Memory B cell (primary cell): Measurements from ENCODE around the gene RBFOX1.

Experiments
- ATAC-seq: fragments of 150-1000 bp; cut with Tn5 transposase; 2 replicates; pipeline ENCODE4 v1.10.0; 2021; ENCODE audit warnings: low read depth, mild to moderate bottlenecking, moderate library complexity
- DNase-seq, 2 donors: peaks; one replicate each; pipeline ENCODE4 v3.0.0; 2022; ENCODE audit warnings: low spot score in 2 of 2
- H3K27ac Mint-ChIP-seq: one replicate; pipeline ENCODE4 v1.8.0; 2022; ENCODE audit warnings: mild to moderate bottlenecking, moderate library complexity, mixed read lengths
- H3K27me3 Mint-ChIP-seq: one replicate; pipeline ENCODE4 v1.8.0; 2022; ENCODE audit warnings: mixed read lengths
- H3K36me3 Mint-ChIP-seq: one replicate; pipeline ENCODE4 v1.8.0; 2022; ENCODE audit warnings: mild to moderate bottlenecking, mixed read lengths
- H3K4me1 Mint-ChIP-seq: one replicate; pipeline ENCODE4 v1.8.0; 2022; ENCODE audit warnings: mixed read lengths
- H3K4me3 Mint-ChIP-seq: one replicate; pipeline ENCODE4 v1.8.0; 2022; ENCODE audit warnings: mild to moderate bottlenecking, moderate library complexity, mixed read lengths
- H3K9me3 Mint-ChIP-seq: one replicate; pipeline ENCODE4 v1.8.0; 2022; ENCODE audit warnings: mixed read lengths

RBFOX1 gene

GRCh38 chr16:7640334-7640733 lies 307.7 kb downstream of the RBFOX1 start:
- Mint-ChIP-seq H3K27me3 (no peaks in the 10 kb centered on the region), H3K27ac (no peak overlapping the region), H3K4me3 (no peak overlapping the region), H3K36me3 (no peaks in the 10 kb centered on the region), H3K9me3 (peaks cover 7% of the 10 kb centered on the region), H3K4me1 (no peaks in the 10 kb centered on the region)
- DNase-seq (no peak), ATAC-seq (no peak)

GRCh38 chr16:7644176-7644575 lies 311.5 kb downstream of the RBFOX1 start:
- H3K4me3 Mint-ChIP-seq, result no peak overlapping the region
- no peak overlapping the region for H3K27ac Mint-ChIP-seq
- H3K9me3 Mint-ChIP-seq, result peaks cover 2% of the 10 kb centered on the region

GRCh38 chr16:7644811-7645210 lies 312.2 kb downstream of the RBFOX1 start:
- H3K36me3 Mint-ChIP-seq, result no peaks in the 10 kb centered on the region
- no peak for DNase-seq

More at GRCh38 chr16:7644176-7644575, 311.5 kb downstream of the RBFOX1 start:
- Mint-ChIP-seq H3K4me1 (no peaks in the 10 kb centered on the region), H3K27me3 (no peaks in the 10 kb centered on the region), H3K36me3 (no peaks in the 10 kb centered on the region)
- ATAC-seq (no peak), DNase-seq (no peak)

GRCh38 chr16:7646821-7647500 lies 314.3 kb downstream of the RBFOX1 start:
- ATAC-seq (no peak), DNase-seq (no peak)
- Mint-ChIP-seq H3K27ac (no peak overlapping the region), H3K9me3 (peaks cover 4% of the 10 kb centered on the region), H3K36me3 (no peaks in the 10 kb centered on the region), H3K27me3 (no peaks in the 10 kb centered on the region), H3K4me3 (no peak overlapping the region), H3K4me1 (no peaks in the 10 kb centered on the region)

More at GRCh38 chr16:7644811-7645210, 312.2 kb downstream of the RBFOX1 start:
- Mint-ChIP-seq H3K27me3 (no peaks in the 10 kb centered on the region), H3K4me1 (no peaks in the 10 kb centered on the region), H3K4me3 (no peak overlapping the region), H3K9me3 (peaks cover 2% of the 10 kb centered on the region), H3K27ac (no peak overlapping the region)
- ATAC-seq, result no peak

- no peak overlapping the region for H3K4me3 Mint-ChIP-seq
- H3K4me1 Mint-ChIP-seq, result no peaks in the 10 kb centered on the region
- DNase-seq (no peak), ATAC-seq (no peak)
- H3K27me3 Mint-ChIP-seq, result no peaks in the 10 kb centered on the region
- peaks cover 5% of the 10 kb centered on the region for H3K9me3 Mint-ChIP-seq
- no peaks in the 10 kb centered on the region for H3K36me3 Mint-ChIP-seq
- H3K27ac Mint-ChIP-seq, result no peak overlapping the region
Measured at GRCh38 chr16:7650431-7650830, 317.8 kb downstream of the RBFOX1 start.

- Mint-ChIP-seq H3K36me3 (no peaks in the 10 kb centered on the region), H3K4me1 (no peaks in the 10 kb centered on the region), H3K27me3 (no peaks in the 10 kb centered on the region), H3K4me3 (no peak overlapping the region), H3K9me3 (peaks cover 7% of the 10 kb centered on the region), H3K27ac (no peak overlapping the region)
- ATAC-seq, result no peak
- no peak for DNase-seq
Measured at GRCh38 chr16:7651803-7652570, 319.3 kb downstream of the RBFOX1 start.

GRCh38 chr16:7653746-7654461 lies 321.3 kb downstream of the RBFOX1 start:
- Mint-ChIP-seq H3K9me3 (peaks cover 7% of the 10 kb centered on the region), H3K27ac (no peak overlapping the region), H3K27me3 (no peaks in the 10 kb centered on the region), H3K4me1 (no peaks in the 10 kb centered on the region), H3K4me3 (no peak overlapping the region), H3K36me3 (no peaks in the 10 kb centered on the region)
- no peak for ATAC-seq
- DNase-seq, result no peak

GRCh38 chr16:7675628-7676027 lies 343.0 kb downstream of the RBFOX1 start:
- no peaks in the 10 kb centered on the region for H3K27me3 Mint-ChIP-seq
- DNase-seq (no peak), ATAC-seq (no peak)
- H3K4me3 Mint-ChIP-seq, result no peak overlapping the region
- peaks cover 4% of the 10 kb centered on the region for H3K9me3 Mint-ChIP-seq
- H3K36me3 Mint-ChIP-seq, result no peaks in the 10 kb centered on the region
- no peaks in the 10 kb centered on the region for H3K4me1 Mint-ChIP-seq
- H3K27ac Mint-ChIP-seq, result no peak overlapping the region

- H3K9me3 Mint-ChIP-seq, result peaks cover 4% of the 10 kb centered on the region
- no peaks in the 10 kb centered on the region for H3K27me3 Mint-ChIP-seq
- H3K4me1 Mint-ChIP-seq, result no peaks in the 10 kb centered on the region
- no peaks in the 10 kb centered on the region for H3K36me3 Mint-ChIP-seq
- DNase-seq, result no peak
- no peak for ATAC-seq
- no peak overlapping the region for H3K4me3 Mint-ChIP-seq
- no peak overlapping the region for H3K27ac Mint-ChIP-seq
Measured at GRCh38 chr16:7680296-7680695, 347.7 kb downstream of the RBFOX1 start.

- Mint-ChIP-seq H3K36me3 (no peaks in the 10 kb centered on the region), H3K27me3 (no peaks in the 10 kb centered on the region), H3K4me3 (no peak overlapping the region), H3K4me1 (no peaks in the 10 kb centered on the region), H3K9me3 (peaks cover 10% of the 10 kb centered on the region), H3K27ac (no peak overlapping the region)
- no peak for DNase-seq
- no peak for ATAC-seq
Measured at GRCh38 chr16:7688811-7689210, 356.2 kb downstream of the RBFOX1 start.

- no peak overlapping the region for H3K4me3 Mint-ChIP-seq
- peaks cover 10% of the 10 kb centered on the region for H3K9me3 Mint-ChIP-seq
- H3K27ac Mint-ChIP-seq, result no peak overlapping the region
- DNase-seq (no peak), ATAC-seq (no peak)
- no peaks in the 10 kb centered on the region for H3K27me3 Mint-ChIP-seq
- no peaks in the 10 kb centered on the region for H3K4me1 Mint-ChIP-seq
- H3K36me3 Mint-ChIP-seq, result no peaks in the 10 kb centered on the region
Measured at GRCh38 chr16:7689234-7689633, 356.6 kb downstream of the RBFOX1 start.

GRCh38 chr16:7691533-7691932 lies 358.9 kb downstream of the RBFOX1 start:
- ATAC-seq (no peak), DNase-seq (no peak)
- H3K4me3 Mint-ChIP-seq, result no peak overlapping the region
- no peak overlapping the region for H3K27ac Mint-ChIP-seq
- H3K4me1 Mint-ChIP-seq, result no peaks in the 10 kb centered on the region
- no peaks in the 10 kb centered on the region for H3K36me3 Mint-ChIP-seq
- peaks cover 10% of the 10 kb centered on the region for H3K9me3 Mint-ChIP-seq
- no peaks in the 10 kb centered on the region for H3K27me3 Mint-ChIP-seq

GRCh38 chr16:7703672-7704071 lies 371.0 kb downstream of the RBFOX1 start:
- Mint-ChIP-seq H3K4me3 (no peak overlapping the region), H3K27me3 (no peaks in the 10 kb centered on the region), H3K36me3 (no peaks in the 10 kb centered on the region), H3K9me3 (peaks cover 5% of the 10 kb centered on the region), H3K4me1 (no peaks in the 10 kb centered on the region), H3K27ac (no peak overlapping the region)
- DNase-seq (no peak), ATAC-seq (no peak)

GRCh38 chr16:7705885-7706284 lies 373.2 kb downstream of the RBFOX1 start:
- Mint-ChIP-seq H3K27me3 (no peaks in the 10 kb centered on the region), H3K4me3 (no peak overlapping the region), H3K9me3 (peaks cover 9% of the 10 kb centered on the region), H3K36me3 (no peaks in the 10 kb centered on the region), H3K27ac (no peak overlapping the region), H3K4me1 (no peaks in the 10 kb centered on the region)
- DNase-seq (no peak), ATAC-seq (no peak)
